ENCODE measurements around the gene CTNNBIP1.

DNA sequence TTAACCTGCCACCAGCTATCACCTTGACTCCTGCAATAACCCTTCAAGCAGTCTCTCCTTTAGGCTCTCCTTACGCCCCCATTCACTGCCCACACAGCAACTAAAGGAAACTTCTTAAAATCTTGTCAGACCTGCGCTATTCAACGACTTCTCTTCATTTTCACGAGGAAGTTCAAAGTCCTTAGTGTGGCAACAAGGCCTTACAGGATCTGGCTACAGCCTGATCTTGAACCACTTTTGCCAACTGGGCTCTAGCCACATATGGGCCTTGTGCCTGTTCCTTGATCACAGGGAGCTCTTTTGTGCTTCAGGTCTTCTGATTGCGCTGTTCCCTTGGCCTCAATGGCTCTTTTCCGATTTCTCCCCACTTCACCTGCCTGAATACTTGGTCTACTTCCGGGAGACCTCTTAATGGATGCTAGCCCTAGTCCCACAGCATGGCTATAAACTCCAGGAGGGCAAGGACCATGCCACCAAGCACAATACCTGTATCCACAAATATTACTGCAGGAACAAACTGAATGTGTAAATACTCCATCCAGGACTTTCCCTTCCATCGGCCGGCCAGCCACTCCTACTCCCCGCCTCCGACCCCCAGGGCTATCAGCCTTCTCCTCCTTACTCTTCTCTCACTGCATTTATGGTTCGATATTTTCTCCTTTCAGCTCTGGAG, 2.3 kb upstream of the CTNNBIP1 start:
- TF ChIP-seq BACH2 (CRISPR knock-in tag; IDR thresholded peaks at IDR 0.05; ENCODE audit: borderline replicate concordance) (no peak), ARNTL (CRISPR knock-in tag; IDR thresholded peaks at IDR 0.05; ENCODE audit: borderline replicate concordance, low read depth) (no peak), PATZ1 (CRISPR knock-in tag; IDR thresholded peaks at IDR 0.05; ENCODE audit: borderline replicate concordance) (no peak), ISL1 (CRISPR knock-in tag; IDR thresholded peaks at IDR 0.05) (no peak), TSHZ2 (CRISPR knock-in tag; IDR thresholded peaks at IDR 0.05) (no peak), CSDC2 (CRISPR knock-in tag; IDR thresholded peaks at IDR 0.05) (no peak)
